ENCODE measurements around the gene MICAL2.

Gene MICAL2

GRCh38 chr11:12211331-12212065 is 101.1 kb downstream of the MICAL2 start:
- DNase-seq (ENCODE audit: low spot score): no peak

- no peak for DNase-seq (ENCODE audit: low spot score)
Observed at GRCh38 chr11:12212174-12212820, 101.9 kb downstream of the MICAL2 start.

GRCh38 chr11:12212821-12213185 is 102.4 kb downstream of the MICAL2 start:
- DNase-seq (ENCODE audit: low spot score): no peak

DNA sequence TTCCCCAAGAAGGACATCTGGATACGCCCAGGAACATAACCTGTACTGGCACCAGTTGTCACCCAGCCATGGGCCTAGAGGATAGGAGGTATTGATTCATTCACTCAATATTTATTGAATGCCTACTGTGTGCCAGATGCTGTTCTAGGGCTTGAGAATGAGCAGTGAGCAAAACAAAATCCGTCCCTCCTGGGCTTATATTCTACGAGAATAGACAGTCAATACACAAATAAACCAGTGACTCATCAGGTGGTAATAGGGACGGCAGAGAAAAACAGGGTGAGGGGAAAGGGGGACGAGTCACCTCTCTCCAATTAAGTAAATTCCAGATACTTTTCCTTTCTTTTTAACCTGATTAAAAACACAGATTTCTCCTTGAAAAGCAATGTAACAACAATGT is 103.5 kb downstream of the MICAL2 start:
- no peak for DNase-seq (ENCODE audit: low spot score)

DNA sequence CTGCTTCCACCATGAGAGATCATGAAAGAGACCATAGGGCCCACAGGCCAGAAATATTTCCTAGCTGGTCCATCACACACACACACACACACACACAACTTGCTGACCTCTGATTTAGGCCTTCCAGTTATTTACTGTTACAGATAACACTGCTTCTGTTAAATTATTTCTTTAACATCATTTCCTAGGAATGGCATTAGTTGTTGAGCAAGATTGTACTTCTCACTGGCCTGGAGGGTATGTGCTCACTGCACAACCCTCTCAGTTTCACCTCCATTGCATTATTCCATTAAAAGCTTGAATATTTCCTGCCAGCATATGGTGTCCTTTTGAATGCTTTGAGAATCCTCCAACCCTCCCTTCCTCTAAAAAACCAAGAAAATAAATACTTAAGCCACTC is 104.4 kb downstream of the MICAL2 start:
- no peak for DNase-seq (ENCODE audit: low spot score)

DNA sequence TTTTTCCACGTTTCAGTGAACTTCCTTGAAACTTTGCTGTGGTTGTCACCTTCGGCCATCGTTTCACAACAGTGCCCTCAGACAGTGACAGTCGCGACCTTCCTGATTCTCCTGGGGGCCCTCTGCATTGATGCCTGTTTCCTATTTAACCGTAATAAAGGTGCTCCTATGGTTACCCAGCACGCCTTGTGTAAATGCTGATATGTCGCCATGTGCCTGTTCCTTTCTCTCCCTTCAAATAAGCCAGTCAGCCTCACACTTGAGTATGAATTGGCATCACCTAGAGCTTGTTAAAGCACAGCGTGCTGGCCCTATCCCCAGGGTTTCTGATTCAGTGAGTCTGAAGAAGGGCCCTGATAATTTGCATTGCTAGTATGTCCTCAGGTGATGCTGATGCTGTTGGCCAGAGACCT is 104.8 kb downstream of the MICAL2 start:
- no peak for DNase-seq (ENCODE audit: low spot score)

- DNase-seq (ENCODE audit: low spot score): no peak
Observed at GRCh38 chr11:12216041-12216451, 105.7 kb downstream of the MICAL2 start.

DNA sequence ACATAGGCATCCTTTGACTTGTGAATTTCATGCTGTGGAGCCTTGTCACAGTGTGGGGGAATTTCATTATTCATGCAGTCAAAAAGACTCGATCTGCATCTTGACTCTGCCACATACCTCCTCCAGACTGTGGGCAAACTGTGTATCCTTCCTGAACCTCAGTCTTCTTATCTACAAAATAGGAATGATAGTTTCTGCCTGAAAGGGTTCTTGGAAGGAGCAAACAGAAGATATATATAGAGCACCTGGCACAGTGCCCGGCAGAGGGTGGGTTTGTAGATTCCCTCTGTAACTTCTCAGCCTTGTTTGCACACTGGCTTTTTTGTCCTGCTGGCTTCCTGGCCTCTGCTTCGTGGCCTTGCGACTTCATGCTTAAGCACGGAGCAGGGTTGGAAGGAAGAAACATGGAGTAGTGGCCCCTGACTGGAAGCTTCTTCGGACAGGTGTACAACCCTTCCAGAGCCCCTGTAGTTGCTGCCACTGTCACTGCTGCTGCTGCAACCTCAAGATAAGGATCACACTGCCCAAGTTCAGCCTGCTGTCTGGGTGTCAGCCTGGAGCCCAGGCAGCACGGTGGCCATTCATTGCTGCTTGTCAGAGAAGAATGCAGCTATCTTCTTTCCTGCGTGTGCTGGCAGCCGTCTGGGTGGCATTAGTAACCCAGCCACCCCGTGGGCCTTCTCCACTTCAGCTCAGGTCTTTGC is 106.4 kb downstream of the MICAL2 start:
- DNase-seq (ENCODE audit: low spot score): no peak

GRCh38 chr11:12217879-12218278 is 107.5 kb downstream of the MICAL2 start:
- no peak for DNase-seq (ENCODE audit: low spot score)

DNA sequence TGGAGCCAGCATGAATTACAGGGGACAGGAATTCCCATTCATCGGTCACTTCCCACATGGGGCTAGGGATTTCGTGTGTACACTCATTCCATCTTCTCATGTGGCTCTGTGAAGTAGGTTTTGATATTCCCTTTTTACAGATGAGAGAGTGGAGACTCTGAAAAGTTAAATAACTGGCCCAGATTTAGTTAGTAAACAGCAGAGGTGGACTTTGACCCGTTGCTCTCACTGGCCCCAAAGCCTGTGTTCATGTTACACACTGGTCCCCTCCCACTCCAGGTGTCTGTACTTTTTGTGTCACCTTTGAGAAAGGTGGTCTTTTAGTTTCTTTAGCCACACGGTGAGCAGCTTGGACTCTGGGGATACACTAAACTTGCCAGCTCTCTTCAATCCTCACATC is 108.5 kb downstream of the MICAL2 start:
- no peak for DNase-seq (ENCODE audit: low spot score)

DNA sequence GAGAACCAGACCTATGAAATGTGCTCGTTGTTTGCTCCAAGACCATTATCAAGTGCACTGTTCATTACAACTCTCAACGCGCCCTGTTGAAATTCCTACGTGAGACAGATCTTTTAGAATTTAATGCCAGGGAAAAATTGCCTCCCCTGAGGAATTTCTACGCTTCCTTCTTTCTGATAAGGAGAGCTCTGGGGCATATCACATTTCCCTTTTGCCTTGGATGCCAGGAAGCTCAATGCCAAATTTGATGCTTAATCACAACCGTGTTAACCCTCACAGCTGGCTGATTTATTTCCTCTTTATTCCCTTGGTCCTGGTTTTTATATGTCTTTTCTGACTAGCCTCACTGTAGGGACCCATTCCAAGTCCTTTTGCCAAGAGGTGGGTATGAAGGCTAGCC is 109.4 kb downstream of the MICAL2 start:
- no peak for DNase-seq (ENCODE audit: low spot score)

GRCh38 chr11:12220305-12220704 is 109.9 kb downstream of the MICAL2 start:
- no peak for DNase-seq (ENCODE audit: low spot score)

GRCh38 chr11:12221051-12221535 is 110.7 kb downstream of the MICAL2 start:
- DNase-seq (ENCODE audit: low spot score): no peak

DNA sequence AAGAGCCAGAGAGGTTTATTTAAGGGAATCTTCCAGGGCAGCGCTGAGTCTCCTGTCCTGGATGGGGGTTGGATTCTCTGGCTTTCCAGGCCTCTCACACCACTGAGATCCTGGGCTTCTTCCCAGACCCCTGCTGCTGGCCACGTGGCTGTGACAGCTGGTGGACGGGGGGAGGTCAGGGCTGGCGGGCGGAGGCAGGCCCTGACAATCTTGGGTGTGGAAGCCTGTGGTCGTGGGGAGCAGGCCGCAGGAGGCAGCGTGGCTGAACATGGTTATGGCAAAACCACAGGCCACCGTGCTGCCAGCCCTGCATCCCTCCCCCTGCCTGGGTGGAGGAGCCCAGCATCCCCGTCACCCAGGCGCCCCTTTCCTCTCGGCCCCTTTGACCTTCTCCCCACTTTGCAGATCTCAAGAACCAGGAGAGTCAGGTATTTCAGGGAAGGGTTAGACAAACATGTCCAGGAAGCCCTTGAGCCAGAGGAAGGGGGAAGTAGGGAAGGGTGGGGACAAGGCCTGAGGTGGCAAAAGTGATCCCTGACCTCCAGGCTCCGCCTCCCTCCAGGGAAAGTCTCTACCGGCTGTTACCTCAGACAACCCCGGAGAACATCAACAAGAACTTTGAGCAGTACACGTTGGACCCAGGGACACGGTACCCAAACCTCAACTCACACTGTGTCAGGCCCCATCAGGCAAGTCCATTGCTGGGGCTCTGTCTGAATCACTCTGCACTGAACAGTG is 111.8 kb downstream of the MICAL2 start:
- no peak for DNase-seq (ENCODE audit: low spot score)

- no peak for DNase-seq (ENCODE audit: low spot score)
Observed at GRCh38 chr11:12223771-12224536, 113.6 kb downstream of the MICAL2 start.

- no peak for DNase-seq (ENCODE audit: low spot score)
Observed at GRCh38 chr11:12224537-12224893, 114.1 kb downstream of the MICAL2 start.

GRCh38 chr11:12225046-12225739 is 114.8 kb downstream of the MICAL2 start:
- DNase-seq (ENCODE audit: low spot score): no peak

DNA sequence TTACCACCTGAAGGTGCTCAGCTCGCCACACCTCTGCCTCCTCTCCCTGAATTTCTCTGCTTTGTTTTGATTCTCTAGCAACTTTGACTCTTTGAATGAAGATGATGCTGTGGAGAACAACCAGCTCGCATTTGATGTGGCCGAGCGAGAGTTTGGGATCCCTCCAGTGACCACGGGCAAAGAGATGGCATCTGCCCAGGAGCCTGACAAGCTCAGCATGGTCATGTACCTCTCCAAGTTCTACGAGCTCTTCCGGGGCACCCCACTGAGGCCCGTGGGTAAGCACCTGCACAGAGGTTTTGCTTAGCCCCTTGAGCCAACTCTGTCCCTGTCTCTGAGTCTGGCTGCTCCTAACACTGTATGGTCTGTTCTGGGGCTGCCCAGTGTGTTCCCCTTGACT is 115.7 kb downstream of the MICAL2 start:
- DNase-seq (ENCODE audit: low spot score): no peak

GRCh38 chr11:12229450-12230229 is 119.2 kb downstream of the MICAL2 start:
- no peak for DNase-seq (ENCODE audit: low spot score)

- no peak for DNase-seq (ENCODE audit: low spot score)
Observed at GRCh38 chr11:12232160-12232559, 121.8 kb downstream of the MICAL2 start.
